GM12892 (cell line): ENCODE data around the gene LDLRAD3.

ENCODE experiments used
- DNase-seq: peaks from one replicate; pipeline ENCODE4 v3.0.0; 2011; ENCODE audit not compliant: insufficient read length
- FAIRE-seq: peaks from 2 replicates; lab custom pipeline; 2011; peaks lifted over from hg19 to GRCh38; lab: Jason Lieb, UNC
- POLR2A ChIP-seq: IDR thresholded peaks from 2 replicates; pipeline ENCODE4 v1.6.1; 2011; ENCODE audit warnings: low read depth, low read length, control low read depth
- POLR2AphosphoS5 ChIP-seq: IDR thresholded peaks from 2 replicates; pipeline ENCODE4 v1.6.1; 2011; ENCODE audit warnings: low read depth, low read length, control low read depth
- TAF1 ChIP-seq: IDR thresholded peaks from 2 replicates; pipeline ENCODE4 v1.6.1; 2011; ENCODE audit warnings: low read depth, mild to moderate bottlenecking, control low read depth, low read length, borderline replicate concordance

LDLRAD3 gene

DNA sequence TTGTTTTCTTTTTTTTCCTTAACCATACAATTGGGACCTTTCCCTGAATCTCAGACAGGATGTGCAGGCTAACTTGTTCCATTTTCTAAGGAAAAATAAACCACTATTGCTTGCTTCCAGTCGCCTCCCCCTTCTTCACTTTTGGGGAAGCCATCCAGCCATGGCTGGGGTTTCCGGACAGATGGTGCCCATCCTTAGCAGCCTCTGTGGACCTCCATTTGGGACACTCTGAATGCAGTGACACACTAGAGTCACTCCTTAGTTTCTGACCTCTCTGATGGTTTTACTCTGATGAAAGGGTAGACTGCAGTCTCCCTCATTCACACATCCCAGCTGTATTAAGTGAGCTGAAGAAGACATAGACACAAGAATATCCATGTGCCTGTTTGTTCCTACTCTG lies 198.1 kb downstream of the LDLRAD3 start:
- DNase-seq = no peak
- FAIRE-seq = no peak
- TF ChIP-seq POLR2AphosphoS5 (no peak), TAF1 (no peak), POLR2A (no peak)

GRCh38 chr11:36142439-36142838 lies 198.6 kb downstream of the LDLRAD3 start:
- no peak for DNase-seq
- no peak for FAIRE-seq
- no peak for TF ChIP-seq POLR2AphosphoS5
- TF ChIP-seq POLR2A = no peak

DNA sequence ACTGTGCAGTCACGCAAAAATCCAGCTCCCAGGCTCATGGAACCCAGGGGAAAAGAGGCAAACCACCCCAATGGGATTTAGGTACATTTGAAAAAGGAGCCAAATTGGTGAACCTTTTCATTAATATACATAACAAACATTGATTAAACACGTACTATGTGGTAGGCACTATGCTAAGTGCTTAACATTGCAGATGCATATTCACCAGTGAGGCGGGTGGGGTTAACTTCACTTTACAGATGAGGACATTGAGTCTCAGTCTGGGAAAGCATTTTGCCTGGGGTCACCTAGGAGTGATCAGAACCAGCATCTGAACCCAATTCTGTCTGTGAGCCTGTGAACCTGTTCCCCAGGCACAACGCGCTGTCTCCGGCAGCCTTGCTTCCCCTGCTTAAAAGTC lies 199.0 kb downstream of the LDLRAD3 start:
- FAIRE-seq = no peak

DNA sequence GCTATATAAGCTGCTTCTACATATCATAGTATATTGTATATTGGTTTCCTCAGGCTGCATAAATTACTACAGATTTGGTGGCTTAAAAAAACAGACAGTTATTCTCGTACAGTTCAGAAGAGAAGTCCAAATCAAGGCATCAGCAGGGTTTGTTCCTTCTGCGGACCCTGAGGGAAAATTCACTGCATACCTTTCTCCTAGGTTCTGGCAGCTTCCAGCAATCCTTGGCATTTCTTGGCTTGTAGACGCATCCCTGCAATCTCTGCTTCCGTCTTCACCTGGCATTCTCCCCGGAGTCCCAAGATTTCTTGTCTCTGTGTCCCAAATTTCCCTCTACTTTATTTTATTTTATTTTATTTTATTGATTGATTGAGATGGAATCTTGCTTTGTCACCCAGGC lies 202.6 kb downstream of the LDLRAD3 start:
- TF ChIP-seq POLR2AphosphoS5 = no peak
- no peak for TF ChIP-seq POLR2A
- TF ChIP-seq TAF1 = no peak
- no peak for FAIRE-seq
- no peak for DNase-seq

More for the DNA sequence above, 199.0 kb downstream of the LDLRAD3 start:
- TF ChIP-seq TAF1 = no peak
- no peak for TF ChIP-seq POLR2A
- no peak for TF ChIP-seq POLR2AphosphoS5
- DNase-seq = no peak

GRCh38 chr11:36147491-36147890 lies 203.6 kb downstream of the LDLRAD3 start:
- no peak for TF ChIP-seq TAF1
- TF ChIP-seq POLR2AphosphoS5 = no peak
- no peak for TF ChIP-seq POLR2A
- no peak for FAIRE-seq
- no peak for DNase-seq

DNA sequence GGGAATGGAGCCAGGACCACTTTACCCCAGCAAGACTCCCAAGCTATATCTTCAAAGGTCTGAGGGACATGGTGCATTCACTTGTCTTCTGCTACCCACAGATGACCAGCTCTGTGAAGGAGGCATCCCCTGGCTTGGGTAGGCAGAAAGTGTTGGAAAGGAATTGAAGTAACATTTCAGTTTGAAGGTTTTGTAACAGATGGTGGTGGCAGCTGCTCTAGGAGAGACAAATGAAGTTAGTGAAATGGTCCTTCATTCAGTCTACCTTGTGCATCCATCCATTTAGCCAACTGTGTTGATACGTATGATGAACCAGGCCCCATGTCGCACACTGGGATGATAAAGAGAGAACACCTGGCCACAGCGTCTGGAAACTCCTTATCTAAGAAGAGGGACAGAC lies 204.8 kb downstream of the LDLRAD3 start:
- TF ChIP-seq TAF1 (no peak), POLR2AphosphoS5 (no peak), POLR2A (no peak)
- FAIRE-seq (no peak), DNase-seq (no peak)

GRCh38 chr11:36149538-36150242 lies 205.8 kb downstream of the LDLRAD3 start:
- TF ChIP-seq POLR2A = no peak
- FAIRE-seq (peak; percentile 85), DNase-seq (peak; percentile 29)

- FAIRE-seq (no peak), DNase-seq (no peak)
- TF ChIP-seq POLR2A (no peak), POLR2AphosphoS5 (no peak)
Observed at GRCh38 chr11:36150986-36151385, 207.1 kb downstream of the LDLRAD3 start.

- FAIRE-seq = no peak
- TF ChIP-seq POLR2AphosphoS5 (no peak), POLR2A (no peak), TAF1 (no peak)
- no peak for DNase-seq
Observed at GRCh38 chr11:36151933-36152580, 208.2 kb downstream of the LDLRAD3 start.

GRCh38 chr11:36153551-36153950 lies 209.7 kb downstream of the LDLRAD3 start:
- FAIRE-seq = no peak
- DNase-seq = no peak
- TF ChIP-seq TAF1 = no peak
- no peak for TF ChIP-seq POLR2A
- TF ChIP-seq POLR2AphosphoS5 = no peak

- no peak for FAIRE-seq
- no peak for DNase-seq
- TF ChIP-seq TAF1 = no peak
- TF ChIP-seq POLR2AphosphoS5 = no peak
- no peak for TF ChIP-seq POLR2A
Observed at GRCh38 chr11:36155124-36155561, 211.3 kb downstream of the LDLRAD3 start.

DNA sequence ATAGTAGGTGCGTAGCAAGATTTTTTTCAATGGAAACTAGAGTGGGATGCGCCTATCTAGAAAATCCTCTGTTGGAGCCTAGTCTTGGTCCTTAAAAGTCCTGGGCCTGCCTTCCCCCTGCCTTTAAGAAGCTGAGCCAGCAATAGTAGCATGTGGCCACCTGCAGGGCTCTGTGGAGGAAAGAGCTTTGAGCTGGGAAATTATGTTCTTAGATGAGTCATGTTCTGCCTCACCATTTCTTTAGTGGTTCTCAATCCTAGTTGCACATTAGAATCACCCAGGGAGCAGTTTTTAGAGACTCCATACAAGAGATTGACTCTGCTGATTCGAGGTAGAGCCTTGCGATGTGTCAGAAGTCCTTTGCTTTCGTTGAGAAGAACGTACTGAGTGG lies 211.9 kb downstream of the LDLRAD3 start:
- FAIRE-seq (no peak), DNase-seq (no peak)
- TF ChIP-seq TAF1 (no peak), POLR2A (no peak), POLR2AphosphoS5 (no peak)

DNA sequence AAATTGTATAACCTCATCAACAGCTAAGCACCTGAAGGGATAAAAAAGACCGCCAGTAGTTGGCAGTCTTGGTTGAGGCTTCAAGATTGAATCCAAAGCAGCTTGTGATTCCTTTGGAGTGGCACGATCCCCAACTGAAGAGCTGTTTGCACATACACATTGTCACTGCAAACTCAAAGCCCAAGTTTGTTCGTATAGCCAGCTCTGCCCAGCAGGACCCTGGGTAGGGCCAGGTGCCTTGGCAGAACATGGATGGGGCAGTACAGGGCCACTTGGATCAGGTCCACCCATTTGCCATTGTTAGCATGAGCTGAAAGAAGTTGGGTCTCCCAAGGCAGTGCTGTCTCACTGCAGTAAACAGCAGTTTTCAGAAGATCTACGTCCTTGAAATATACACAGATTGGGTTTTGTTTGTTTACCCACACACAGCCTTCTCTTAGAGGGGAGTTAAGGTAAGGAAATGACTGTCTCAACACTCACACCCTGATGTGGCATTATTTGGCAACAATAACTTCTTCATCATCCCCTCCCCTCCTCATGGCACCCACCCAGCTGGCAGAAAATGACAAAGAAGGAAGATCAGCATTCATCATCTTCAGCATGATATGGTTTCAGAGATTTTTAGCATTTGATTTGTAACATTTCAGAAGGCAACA lies 212.4 kb downstream of the LDLRAD3 start:
- DNase-seq = no peak
- TF ChIP-seq POLR2A = no peak
- no peak for TF ChIP-seq TAF1
- no peak for TF ChIP-seq POLR2AphosphoS5

More for the DNA sequence above, 212.4 kb downstream of the LDLRAD3 start:
- FAIRE-seq = no peak
